NB4 (cell line): ENCODE results near the gene MYH6.

Experiments
- CTCF ChIP-seq: IDR thresholded peaks from one replicate; pipeline ENCODE4 v1.5.1; 2012; ENCODE audit warnings: low read depth, low read length
- POLR2A ChIP-seq: IDR thresholded peaks from 2 replicates; pipeline ENCODE4 v1.6.1; 2011; ENCODE audit warnings: mild to moderate bottlenecking; ENCODE audit not compliant: insufficient read length; ENCODE audit errors: extremely low read depth
- TF ChIP-seq, protein P1 (sequence below): IDR thresholded peaks from 2 replicates; pipeline ENCODE4 v1.6.1; 2011; ENCODE audit warnings: low read depth, low read length

DNA sequence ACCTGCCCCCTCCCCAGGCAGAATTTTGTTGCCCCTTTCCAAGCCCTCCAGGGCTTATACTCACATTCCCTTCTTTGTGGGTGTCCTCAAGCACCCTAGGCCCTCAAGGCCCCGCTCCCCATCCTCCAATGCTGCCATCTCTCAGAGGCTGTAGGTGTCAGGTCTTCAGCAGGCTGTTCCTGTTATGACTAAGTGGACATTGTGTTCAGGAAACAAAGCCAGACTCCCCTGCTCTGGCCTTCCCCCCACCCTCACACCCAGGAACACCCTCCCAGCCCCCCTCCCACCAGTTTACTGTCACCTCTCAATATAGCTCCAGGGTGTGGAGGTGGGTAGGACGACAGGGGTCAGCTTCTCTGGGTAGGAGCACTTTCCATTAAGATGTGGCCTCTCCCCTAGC is 1.4 kb upstream of the MYH6 start:
- TF ChIP-seq CTCF, result no peak
- TF ChIP-seq POLR2A, result no peak
- TF ChIP-seq, protein P1, sequence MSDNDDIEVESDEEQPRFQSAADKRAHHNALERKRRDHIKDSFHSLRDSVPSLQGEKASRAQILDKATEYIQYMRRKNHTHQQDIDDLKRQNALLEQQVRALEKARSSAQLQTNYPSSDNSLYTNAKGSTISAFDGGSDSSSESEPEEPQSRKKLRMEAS, result no peak
